HG03159 (cell line): Measurements from ENCODE around the gene KNOP1.
"Not testable (repeated sequence)": the region's sequence is repeated elsewhere in the genome, so short reads cannot be mapped to it uniquely, and the experiment has no call there.

Source experiments
- ATAC-seq: cut with Tn5 transposase; IDR thresholded peaks from one replicate; pipeline ENCODE4 v1.9.1; 2021; ENCODE audit warnings: mild to moderate bottlenecking, moderate library complexity; ENCODE audit not compliant: unreplicated experiment

The KNOP1 gene

GRCh38 chr16:19743816-19744159 is 25.8 kb upstream of the KNOP1 start:
- no peak for ATAC-seq

- ATAC-seq, result no peak
Observed at GRCh38 chr16:19741354-19741753, 23.3 kb upstream of the KNOP1 start.

GRCh38 chr16:19737306-19738038 is 19.4 kb upstream of the KNOP1 start:
- ATAC-seq, result no peak

GRCh38 chr16:19735074-19735867 is 17.2 kb upstream of the KNOP1 start:
- no peak for ATAC-seq

DNA sequence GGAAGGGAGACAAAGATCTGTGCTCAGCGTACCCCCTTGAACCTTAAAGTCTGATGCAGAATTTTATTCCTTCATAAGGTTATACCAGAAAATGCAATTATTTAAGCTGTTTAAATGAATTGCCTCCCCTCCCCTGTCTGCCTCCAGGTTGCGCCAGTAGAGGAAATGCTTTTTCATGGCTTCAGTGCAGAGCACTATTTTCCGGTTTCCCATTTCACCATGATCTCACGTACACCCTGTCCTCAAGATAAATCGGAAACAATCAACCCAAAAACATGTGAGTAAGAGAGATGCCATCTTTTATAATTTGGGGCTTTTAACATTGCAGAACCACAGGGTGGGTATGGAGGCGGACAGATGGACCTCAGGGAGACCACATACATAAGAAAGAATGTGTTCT is 15.5 kb upstream of the KNOP1 start:
- no peak for ATAC-seq

DNA sequence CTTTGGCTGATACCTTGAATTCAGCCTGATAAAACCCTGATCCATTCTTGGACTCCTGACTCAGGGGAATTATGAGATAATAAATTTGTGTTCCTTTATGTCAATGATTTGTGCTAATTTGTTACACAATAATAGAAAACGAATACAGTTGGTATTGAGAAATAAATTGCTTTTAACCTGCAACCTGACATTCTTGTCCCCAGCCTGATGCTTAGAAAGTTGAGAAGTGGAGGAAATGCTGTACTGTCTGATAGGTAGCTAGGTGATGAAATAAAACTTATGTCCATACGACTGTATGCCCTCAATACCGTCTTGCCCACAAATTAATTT is 10.6 kb upstream of the KNOP1 start:
- ATAC-seq, result no peak

GRCh38 chr16:19722981-19723380 is 5.0 kb upstream of the KNOP1 start:
- ATAC-seq, result no peak

DNA sequence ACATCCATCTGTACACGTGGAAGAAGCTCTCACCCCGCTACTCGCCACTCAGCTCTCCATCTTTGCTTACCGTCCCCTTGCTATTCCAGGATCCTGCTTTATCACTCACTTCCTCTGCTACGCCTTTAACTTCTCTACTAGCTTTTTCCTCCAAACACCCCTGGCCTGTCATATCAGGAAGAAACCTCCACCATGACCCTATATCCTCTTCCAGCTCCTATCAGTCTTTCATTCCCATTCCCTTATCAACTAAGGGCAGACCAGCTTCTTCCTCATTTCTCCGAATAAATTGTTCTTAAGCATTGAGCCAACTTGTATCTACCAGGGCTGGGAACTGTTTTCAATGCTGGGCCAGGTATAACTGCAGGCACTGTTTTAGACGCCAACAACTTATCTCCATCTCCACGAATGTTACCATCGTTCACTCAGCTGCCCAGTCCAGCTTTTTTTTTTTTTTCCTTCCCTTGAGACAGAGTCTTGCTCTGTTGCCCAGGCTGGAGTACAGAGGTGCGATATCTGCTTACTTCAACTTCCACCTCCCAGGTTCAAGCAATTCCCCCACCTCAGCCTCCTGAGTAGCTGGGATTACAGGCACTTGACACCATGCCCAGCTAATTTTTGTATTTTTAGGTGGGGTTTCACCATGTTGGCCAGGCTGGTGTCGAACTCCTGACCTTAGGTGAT is 4.4 kb upstream of the KNOP1 start:
- ATAC-seq, result no peak

GRCh38 chr16:19718624-19718965 is 568 bp upstream of the KNOP1 start:
- ATAC-seq, result no peak

- ATAC-seq, result no peak
Observed at GRCh38 chr16:19717314-19717713, 713 bp downstream of the KNOP1 start.

DNA sequence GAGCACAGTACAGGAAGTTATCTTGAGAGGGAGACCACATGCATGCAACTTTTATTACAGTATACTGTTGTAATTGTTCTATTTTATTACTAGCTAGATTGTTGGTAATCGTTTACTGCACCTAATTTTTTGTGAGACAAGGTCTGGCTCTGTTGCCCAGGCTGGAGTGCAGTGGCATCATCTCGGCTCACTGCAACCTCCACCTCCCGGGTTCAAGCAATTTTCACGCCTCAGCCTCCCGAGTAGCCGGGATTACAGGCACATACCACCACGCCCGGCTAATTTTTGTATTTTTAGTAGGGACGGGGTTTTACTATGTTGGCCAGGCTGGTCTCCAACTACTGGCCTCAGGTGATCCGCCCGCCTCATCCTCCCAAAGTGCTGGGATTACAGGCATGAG is 1.3 kb downstream of the KNOP1 start:
- not testable (repeated sequence) for ATAC-seq

- no peak for ATAC-seq
Observed at GRCh38 chr16:19716183-19716582, 1.8 kb downstream of the KNOP1 start.

DNA sequence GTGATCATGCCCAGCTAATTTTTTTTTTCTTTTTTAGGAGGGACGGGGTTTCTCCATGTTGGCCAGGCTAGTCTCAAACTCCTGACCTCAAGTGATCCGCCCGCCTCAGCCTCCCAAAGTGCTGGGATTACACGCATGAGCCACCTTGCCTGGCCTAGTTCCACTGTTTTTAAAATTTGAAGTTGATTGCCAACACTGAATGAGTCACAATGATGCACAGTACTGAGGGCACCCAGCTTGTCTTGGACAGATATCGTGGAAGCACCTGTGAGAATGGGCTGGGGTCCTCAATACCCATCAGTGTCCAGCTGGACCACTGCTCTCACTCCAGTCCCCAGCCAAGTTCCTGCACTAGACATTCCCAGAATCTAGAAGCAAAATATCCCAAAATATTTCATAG is 2.5 kb downstream of the KNOP1 start:
- no peak for ATAC-seq

DNA sequence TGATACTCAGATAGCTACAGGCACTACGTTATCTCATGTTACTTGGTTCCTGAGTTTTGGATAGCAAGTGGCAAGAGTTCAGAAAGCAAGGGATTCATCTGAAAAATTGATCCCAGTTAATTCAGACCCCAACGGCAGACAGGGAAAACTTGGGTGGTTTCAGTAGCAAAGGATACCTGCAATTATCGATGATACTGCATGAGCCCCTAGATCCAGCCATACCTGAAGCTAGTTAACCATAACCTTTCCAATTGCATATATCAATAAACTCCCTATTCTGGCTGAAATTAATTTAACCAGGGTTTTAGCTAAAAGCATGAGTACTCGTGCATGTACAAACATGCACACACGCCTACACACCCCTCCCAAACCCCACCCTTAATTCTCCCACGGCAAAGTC is 4.3 kb downstream of the KNOP1 start:
- ATAC-seq, result no peak

GRCh38 chr16:19712418-19713058 is 5.5 kb downstream of the KNOP1 start:
- no peak for ATAC-seq

DNA sequence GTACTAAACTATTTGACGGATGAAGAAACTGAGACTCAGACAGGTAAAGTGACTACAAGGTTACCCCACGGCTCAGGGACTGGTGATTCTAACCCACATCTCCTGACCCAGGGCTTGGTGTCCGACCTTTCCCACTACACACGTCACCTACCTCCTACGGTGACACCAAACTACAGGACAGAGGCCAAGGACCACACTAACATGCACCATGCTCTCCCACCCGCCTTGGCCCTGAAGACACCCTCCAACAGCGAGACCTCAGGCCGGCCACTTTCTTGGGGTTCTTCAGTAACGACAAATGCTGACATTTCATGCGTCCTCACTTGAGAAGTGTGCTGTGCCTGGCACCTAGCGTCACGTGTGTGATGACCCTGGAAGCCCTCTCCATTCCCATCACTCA is 6.4 kb downstream of the KNOP1 start:
- no peak for ATAC-seq

- ATAC-seq, result no peak
Observed at GRCh38 chr16:19710991-19711545, 7.0 kb downstream of the KNOP1 start.

GRCh38 chr16:19710191-19710908 is 7.7 kb downstream of the KNOP1 start:
- ATAC-seq, result no peak

DNA sequence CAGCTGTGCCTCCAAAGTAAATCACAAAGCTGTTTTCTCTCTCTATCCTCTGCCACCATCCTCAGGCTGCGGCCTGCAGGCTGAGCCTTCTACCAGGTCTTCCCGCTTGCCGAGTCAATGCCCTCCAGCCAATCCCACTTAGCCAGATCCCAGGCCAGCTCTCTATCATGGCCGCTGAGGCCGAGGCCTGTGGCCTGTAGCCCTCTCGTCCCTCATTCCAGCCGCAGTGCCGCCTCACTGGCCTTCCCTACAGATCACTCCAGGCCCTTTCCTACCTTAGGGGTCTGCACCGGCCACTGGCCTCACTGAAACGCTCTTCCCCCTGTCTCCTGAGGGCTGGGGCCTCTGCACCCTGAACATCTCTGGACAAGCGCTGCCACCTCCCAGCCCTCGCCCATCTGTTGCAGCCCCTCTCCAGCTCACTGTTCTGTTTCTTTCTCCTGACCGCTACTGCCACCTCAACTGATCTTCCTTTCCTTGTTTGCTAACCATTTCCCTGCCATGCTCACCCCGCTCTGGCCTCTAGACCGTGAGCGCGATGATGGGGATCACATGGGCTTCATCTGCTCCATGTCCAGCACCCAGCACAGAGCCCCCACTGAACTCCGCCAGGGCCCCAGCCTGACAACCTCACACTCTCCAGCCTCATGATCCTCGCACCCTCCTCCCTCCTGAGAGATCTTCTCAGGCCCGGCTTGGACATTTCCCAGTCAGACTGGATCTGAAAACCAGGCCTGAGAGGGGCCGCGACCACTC is 8.5 kb downstream of the KNOP1 start:
- no peak for ATAC-seq
